Pancreas (tissue), 10 donors: ENCODE data around the gene ARHGAP33. TPM values are rescaled to one million over a fixed set of nuclear protein-coding genes. Genes with fewer than 3 reads are reported as not detected.

Source experiments
- ATAC-seq, 4 donors: fragments of 200-7000 bp; cut with Tn5 transposase; one replicate each; pipeline versions ENCODE4 v1.8.0 to v1.9.1; 2020; ENCODE audit warnings: mild to moderate bottlenecking in 4 of 4, moderate library complexity in 4 of 4
- DNase-seq, 6 donors: peaks; one replicate each; pipeline ENCODE4 v3.0.0-alpha.2; 2020
- FAIRE-seq: peaks from 2 replicates; lab custom pipeline; 2012; peaks lifted over from hg19 to GRCh38; lab: Jason Lieb, UNC
- H3K27ac ChIP-seq, 4 donors: fragments of 200-600 bp; sonication (generic); 1 replicate in 3 of 4; 2 replicates in 1 of 4; pipeline versions ENCODE4 v1.5.0 to v1.8.0; 2020
- H3K27me3 ChIP-seq, 4 donors: fragments of 200-600 bp; one replicate each; pipeline ENCODE4 v1.8.0; 2021
- H3K36me3 ChIP-seq, 3 donors: fragments of 200-600 bp; sonication (generic) in 1 of 3; one replicate each; pipeline versions ENCODE4 v1.5.0 to v1.8.0; 2020 to 2021
- H3K4me1 ChIP-seq, 3 donors: fragments of 200-600 bp; one replicate each; pipeline ENCODE4 v1.8.0; 2021
- H3K4me3 ChIP-seq, 4 donors: fragments of 200-600 bp; sonication (generic) in 2 of 4; one replicate each; pipeline versions ENCODE4 v1.5.0 to v1.8.0; 2020 to 2021
- H3K9me3 ChIP-seq, 4 donors: fragments of 200-600 bp; one replicate each; pipeline ENCODE4 v1.8.0; 2021
- CTCF ChIP-seq, 4 donors: fragments of 200-600 bp; sonication (generic) in 3 of 4; IDR thresholded peaks; one replicate each; pipeline versions ENCODE4 v1.5.0 to v1.8.0; 2021; ENCODE audit warnings: antibody characterized with exemption in 4 of 4
- WGBS, 2 donors: extraction: QIAGEN DNeasy Blood & Tissue Kit; methylation state at CpG; one replicate each; pipeline ENCODE4 v1.1.7; 2013; 5-methylcytosine and 5-hydroxymethylcytosine counted together
- intact Hi-C, 3 donors: fragments of 100-400 bp; cut with DNase I; formaldehyde crosslinking; loops; one replicate each; pipeline versions ENCODE4 v1.11.1 to v1.14.2; 2022
- polyA plus RNA-seq, 2 donors: library from polyadenylated mRNA; stranded (reverse); fragments of 200-250 nt; gene quantifications; one replicate each; pipeline ENCODE4 v1.2.3, GENCODE V29; 2013
- total RNA-seq, 6 donors: library from RNA; stranded (reverse); fragmentation: NEBNext Ultra II Directional in 4 of 6; extraction: Animal tissue kit (Norgen Biotek cat#: 25700) in 4 of 6; gene quantifications; one replicate each; pipeline versions ENCODE4 v1.2.1 to v1.2.4, GENCODE V29; 2021 to 2023
- donor health status: healthy with polysubstance abuse.
- donor health status: DM: no; HTN: no; CAD: no; lungs with moderate emphysema.
- donor health status: DM: no; HTN: no; CAD: no.
- donor health status: control.
- donor health status: control.
- donor health status: Bipolar disorder and iron deficiency.
- donor health status: DM: yes; HTN: yes; CAD: no.
- donor health status: DM: no; HTN: no; CAD: no.
- donor health status: DM: no; HTN: no; CAD: no.
- donor health status: DM: yes; HTN: yes; CAD: no.

ARHGAP33 gene
- total and polyA plus RNA-seq, 8 donors: 2.7 to 39.6 (median 10.0) TPM

- no peak overlapping the region for H3K4me3 ChIP-seq
- H3K4me1 ChIP-seq: peaks cover 0 to 20% (median 8%) of the 10 kb centered on the region in 3 donors
- WGBS, 2 donors: 86 to 95% methylated on average over 20 of the region's 20 CpGs
- DNase-seq: no peak
- no peaks in the 10 kb centered on the region for H3K27me3 ChIP-seq
- FAIRE-seq: no peak
- no peaks in the 10 kb centered on the region for H3K9me3 ChIP-seq
- no peak for ATAC-seq
- intact Hi-C loops: no loop called here
- H3K27ac ChIP-seq: no peak overlapping the region
- TF ChIP-seq CTCF (IDR thresholded peaks at IDR 0.05): no peak
- peaks cover 0 to 4% (median 0%) of the 10 kb centered on the region in 3 donors for H3K36me3 ChIP-seq
These were observed 21.6 kb upstream of the ARHGAP33 start for GRCh38 chr19:35753634-35754369.

GRCh38 chr19:35754370-35755130, 20.8 kb upstream of the ARHGAP33 start:
- no peak for TF ChIP-seq CTCF (IDR thresholded peaks at IDR 0.05)
- Histone ChIP-seq H3K36me3 (peaks cover 0 to 4% (median 0%) of the 10 kb centered on the region in 3 donors), H3K4me1 (peaks cover 0 to 18% (median 8%) of the 10 kb centered on the region in 3 donors), H3K27ac (no peak overlapping the region), H3K4me3 (no peak overlapping the region), H3K27me3 (no peaks in the 10 kb centered on the region), H3K9me3 (no peaks in the 10 kb centered on the region)
- DNase-seq (peak in 1 of 6 donors; percentile 20), FAIRE-seq (no peak), ATAC-seq (no peak)
- WGBS, 2 donors: 83 to 90% methylated on average over 13 of the region's 13 CpGs
- intact Hi-C loops: no loop called here

- H3K36me3 ChIP-seq: peaks cover 0 to 4% (median 0%) of the 10 kb centered on the region in 3 donors
- H3K27ac ChIP-seq: no peak overlapping the region
- peak in 1 of 6 donors; percentile 35 for DNase-seq
- peak overlapping the region in 1 of 4 donors; percentile 70 for H3K4me3 ChIP-seq
- H3K4me1 ChIP-seq: peaks cover 0 to 17% (median 8%) of the 10 kb centered on the region in 3 donors
- no peaks in the 10 kb centered on the region for H3K9me3 ChIP-seq
- H3K27me3 ChIP-seq: no peaks in the 10 kb centered on the region
- TF ChIP-seq CTCF (IDR thresholded peaks at IDR 0.05): no peak
- no peak for FAIRE-seq
- no peak for ATAC-seq
- 82 to 88% methylated on average over 17 of the region's 17 CpGs for WGBS, 2 donors
- intact Hi-C loops: no loop called here
These were observed 20.2 kb upstream of the ARHGAP33 start for GRCh38 chr19:35755131-35755549.

GRCh38 chr19:35755550-35756376, 19.6 kb upstream of the ARHGAP33 start:
- ATAC-seq (no peak), FAIRE-seq (no peak), DNase-seq (peak in 3 of 6 donors; percentile 51 to 83 (median 64))
- H3K9me3 ChIP-seq: no peaks in the 10 kb centered on the region
- H3K4me3 ChIP-seq: peak overlapping the region in 2 of 4 donors; percentile 70 to 91
- H3K4me1 ChIP-seq: peaks cover 0 to 17% (median 8%) of the 10 kb centered on the region in 3 donors
- TF ChIP-seq CTCF (IDR thresholded peaks at IDR 0.05): no peak
- intact Hi-C loops: no loop called here
- no peaks in the 10 kb centered on the region for H3K27me3 ChIP-seq
- WGBS, 2 donors: 74 to 76% methylated on average over 53 to 74 of the region's 74 CpGs
- H3K36me3 ChIP-seq: peaks cover 0 to 4% (median 0%) of the 10 kb centered on the region in 3 donors
- H3K27ac ChIP-seq: peak overlapping the region in 3 of 4 donors; percentile 25 to 87 (median 85)
